AG20443 (cell line): ENCODE results near the gene SFXN5.
A peak's percentile ranks its signal among the peaks of the same experiment; 100 is the strongest.
"Not testable (repeated sequence)": the region's sequence is repeated elsewhere in the genome, so short reads cannot be mapped to it uniquely, and the experiment has no call there.

Source experiments
- DNase-seq: peaks from one replicate; pipeline ENCODE4 v3.0.0; 2012; ENCODE audit warnings: low spot score, mixed read lengths

The SFXN5 gene

DNA sequence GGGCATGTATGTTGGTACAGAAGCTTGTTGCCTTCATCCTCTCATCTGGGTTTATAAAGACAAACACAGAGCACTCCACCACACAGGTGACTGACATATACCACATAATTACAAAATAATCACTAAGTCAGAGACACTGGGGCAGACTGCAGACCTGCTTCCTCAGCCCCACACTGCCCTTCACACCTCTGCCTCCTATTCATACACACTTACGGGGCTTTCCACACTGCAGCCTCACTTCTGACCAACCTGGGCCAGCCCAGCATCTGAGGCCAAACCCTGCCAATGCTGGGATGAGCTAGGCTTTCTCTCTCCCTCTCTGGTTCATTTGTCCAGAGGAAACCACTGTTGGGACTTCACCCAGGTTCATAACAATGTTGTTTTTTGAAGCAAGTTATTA lies 149.7 kb downstream of the SFXN5 start:
- DNase-seq, result no peak

DNA sequence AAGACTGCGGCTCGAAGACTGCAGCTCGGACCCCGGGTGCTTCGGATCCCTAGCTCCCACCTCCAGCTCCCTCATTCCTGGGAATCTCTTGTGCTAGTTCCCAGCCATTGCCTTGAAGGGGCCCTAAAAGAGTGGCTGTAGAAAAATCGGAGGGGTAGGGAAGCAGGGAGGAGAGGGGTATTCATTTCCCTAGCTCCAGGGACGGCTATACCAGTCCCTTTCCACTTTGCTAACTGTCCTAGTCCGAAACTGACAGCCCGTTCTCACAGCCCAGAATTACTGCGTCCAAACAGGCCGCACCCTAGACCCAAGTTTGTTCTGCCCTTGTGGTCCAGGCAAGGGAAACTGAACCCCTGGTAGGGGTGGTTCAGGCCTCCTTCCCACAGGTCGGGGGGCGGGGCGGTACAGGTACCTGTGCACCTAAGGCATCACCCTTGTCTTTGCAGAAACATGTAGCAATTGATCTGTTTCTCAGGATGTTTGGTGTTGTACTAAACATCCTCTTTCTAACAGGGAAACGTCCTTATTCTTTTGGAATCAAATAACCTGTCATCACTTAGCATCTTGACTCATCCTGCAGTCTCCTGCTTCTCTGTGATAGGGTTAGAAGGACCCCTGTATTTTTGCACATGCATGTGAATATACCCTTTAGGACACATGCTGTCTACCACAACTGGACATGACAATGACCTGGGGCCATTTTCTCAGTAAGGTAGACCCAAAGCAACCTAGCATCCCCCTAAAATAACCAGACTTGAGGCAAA lies 150.2 kb downstream of the SFXN5 start:
- no peak for DNase-seq

DNA sequence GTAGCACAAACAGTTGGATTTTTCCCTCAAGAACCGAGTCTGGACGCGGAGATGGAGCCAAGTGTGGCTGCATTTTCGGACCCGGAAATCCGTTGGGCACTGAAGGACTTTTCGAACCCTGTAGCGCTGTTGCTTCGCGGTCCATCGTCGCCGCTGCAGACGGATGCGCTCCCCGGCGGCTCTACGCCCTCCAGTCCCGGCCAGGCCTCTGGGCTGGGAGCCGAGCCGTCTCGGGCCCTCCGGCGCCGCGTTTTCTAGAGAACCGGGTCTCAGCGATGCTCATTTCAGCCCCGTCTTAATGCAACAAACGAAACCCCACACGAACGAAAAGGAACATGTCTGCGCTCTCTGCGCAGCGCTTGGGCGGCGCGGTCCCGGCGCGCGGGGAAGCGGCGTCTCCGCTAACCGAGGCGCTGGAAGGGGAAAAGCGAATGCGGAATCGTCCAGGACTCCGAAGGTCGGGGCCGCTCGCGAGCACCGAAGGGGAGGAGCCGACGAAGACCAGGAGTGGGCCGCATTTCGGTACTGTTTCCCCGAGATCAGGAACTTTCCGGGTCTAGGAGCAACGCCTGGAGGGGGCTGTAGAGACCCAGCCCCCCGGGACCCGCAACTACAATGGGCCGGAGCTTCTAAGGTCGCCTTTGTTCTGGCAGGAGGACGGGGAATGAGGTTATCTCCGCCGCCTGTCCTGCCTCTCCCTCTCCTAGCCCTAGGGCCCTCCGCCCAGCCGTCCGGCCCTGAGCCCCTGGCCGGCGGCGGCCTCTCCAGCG lies 151.0 kb downstream of the SFXN5 start:
- DNase-seq, result peak; percentile 55

DNA sequence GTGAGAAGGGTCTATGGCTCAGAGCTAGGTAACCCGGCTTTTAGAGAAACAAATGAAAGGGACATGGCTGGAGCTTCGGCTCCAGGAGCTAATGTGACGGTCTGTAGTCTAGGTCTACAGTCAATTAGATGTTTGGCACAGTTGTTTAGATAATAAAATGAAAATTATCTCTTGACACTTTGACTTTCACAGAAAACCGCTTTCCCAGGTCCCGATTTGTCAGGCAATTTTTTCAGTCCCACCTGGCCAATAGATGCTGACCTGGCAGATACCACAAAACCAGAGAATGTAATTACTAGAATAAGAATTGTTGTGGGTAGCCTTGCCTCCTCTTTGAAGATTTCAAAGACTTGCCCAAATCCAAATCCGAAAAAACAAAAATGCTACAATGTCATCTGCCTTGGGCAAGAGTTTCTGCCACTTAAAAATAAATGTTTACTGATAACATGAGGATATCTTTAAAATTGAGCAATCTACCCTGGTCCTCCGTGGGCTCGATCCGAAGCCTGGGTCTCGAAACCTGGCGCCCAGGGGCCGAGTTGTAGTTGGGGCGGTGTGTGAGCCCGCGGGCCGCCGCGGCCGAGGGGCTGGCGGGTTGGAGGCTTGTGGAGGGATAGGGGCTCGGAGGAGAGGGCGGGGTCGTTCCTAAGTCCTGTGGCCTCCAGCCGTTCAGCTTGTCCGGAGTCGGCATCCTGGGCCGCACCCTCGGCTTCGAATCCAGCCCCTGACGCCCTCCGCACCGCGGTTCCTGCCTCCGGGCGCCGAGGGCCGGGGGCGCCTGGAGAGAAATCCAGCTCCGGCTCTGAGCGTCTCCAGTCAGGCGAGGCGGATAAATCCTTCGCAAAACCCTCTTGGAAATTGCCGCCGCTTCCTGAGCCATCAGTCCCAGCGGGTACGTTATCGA lies 151.8 kb downstream of the SFXN5 start:
- no peak for DNase-seq

DNA sequence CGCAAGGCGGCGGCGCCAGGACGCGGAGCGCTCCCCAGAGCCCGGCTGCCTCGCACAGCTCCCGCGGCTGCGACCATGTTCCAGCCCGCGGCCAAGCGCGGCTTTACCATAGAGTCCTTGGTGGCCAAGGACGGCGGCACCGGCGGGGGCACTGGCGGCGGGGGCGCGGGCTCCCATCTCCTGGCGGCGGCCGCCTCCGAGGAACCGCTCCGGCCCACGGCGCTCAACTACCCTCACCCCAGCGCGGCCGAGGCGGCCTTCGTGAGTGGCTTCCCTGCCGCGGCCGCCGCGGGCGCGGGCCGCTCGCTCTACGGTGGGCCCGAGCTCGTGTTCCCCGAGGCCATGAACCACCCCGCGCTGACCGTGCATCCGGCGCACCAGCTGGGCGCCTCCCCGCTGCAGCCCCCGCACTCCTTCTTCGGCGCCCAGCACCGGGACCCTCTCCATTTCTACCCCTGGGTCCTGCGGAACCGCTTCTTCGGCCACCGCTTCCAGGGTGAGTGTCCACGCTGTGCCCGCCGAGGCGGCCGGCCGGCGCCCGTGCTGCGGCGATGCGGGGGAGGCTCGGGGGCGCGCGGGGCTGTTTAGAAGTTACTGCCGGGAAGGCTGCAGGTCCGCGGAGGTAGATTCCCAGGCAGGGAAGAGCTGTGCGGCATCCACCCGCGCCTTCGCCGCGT lies 153.5 kb downstream of the SFXN5 start:
- DNase-seq, result no peak

DNA sequence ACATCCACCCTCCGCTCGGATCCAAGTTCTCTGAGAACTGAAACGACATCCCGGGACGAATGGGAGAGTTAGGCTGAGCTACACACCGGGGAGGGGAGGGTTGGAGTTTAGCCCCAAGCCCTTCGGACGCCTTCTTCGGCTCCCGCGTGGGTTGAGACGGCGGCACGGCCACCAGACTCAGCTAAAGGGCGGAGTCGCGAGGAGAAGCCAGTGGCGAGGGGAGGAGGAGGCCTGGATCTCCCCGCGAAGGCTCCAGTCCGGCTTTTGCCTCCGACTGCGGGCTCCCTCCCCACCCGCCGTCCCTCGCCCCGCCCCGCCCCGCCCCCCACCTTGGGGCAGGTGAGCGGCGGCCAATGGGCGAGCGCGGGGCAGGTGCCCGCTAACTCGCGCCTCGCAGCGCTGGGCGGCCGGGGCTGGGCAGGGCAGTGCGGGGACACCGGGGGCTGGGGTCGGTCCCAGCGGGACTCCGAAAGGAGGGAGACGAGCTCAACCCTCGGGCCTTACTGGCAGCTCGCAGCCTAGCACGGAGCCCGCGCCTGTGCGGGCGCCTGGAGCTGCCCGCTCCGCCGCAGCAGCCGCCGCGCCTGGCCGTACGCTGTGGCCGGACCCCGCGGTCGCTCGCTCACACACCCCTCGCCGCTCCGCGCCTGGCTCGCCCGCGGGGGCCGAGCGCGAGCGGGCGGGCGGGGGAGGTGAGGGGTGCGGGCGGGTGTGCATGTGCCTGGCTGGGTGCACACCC lies 154.2 kb downstream of the SFXN5 start, which contains the start of gene EMX1:
Gene EMX1 (plus strand): TSS at position 382 of the 739 bp plus-strand sequence. CDS start 334 bp downstream, at position 716.
- peak; percentile 52 for DNase-seq

DNA sequence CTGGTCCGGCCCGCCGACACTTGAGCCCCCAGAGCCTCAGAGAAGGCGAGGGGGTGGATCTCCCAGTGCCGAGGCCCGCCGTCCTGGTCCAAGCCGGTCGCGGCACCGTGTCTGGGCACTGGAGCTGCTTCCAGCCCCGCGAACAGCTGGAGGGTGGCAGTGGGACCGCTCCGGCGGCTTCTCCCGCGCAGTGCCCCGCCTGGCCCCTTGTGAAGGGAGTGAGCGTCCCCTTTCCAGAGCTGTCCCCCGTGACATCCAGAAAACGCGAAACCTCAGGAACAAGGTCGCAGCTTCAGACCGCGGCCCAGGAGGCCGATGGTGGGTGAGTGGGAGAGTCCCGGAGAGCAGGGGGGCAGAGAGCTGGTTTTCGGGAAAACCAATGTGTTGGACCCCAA lies 154.8 kb downstream of the SFXN5 start:
- DNase-seq, result no peak

DNA sequence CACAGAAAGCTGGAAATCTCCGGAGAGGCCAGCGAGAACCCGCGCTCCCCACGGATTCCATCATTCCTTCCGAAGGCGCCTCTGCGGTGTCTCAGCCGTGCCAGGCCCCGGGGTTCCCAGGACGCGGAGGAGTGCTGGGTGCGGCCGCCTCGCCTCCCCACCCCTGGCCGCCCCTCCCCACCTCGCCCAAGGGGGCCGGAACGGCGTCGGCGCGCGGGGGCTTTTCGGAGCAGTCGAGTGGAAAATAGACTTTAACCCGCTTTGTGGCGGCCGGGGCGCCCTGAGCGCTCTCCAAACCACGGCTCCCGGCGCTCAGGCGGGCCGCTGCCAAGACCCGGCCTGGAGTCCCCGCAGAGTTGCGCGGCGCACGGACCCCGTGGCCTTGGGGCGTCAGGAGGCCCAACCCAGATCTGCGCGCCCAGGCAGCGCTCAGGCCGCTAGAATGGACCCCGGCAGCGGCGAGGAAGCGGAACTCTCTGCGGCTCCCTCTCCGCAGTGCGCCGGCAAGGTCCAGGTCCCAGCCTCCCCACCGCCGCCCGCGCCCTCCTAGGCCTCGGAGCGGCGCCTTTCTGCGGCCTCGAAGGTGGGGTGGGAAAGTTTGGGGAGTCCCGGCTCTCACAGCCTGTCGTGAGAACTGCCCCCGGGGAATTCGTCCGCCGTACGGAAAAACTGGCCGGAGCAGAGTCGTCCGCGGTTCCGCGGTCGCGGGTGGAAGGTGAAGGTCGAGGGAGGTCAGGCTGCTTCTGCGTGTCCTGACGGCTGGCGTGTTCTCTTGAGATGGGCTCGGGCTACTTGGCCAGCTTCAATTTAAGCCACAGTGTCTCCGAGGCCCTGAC lies 155.4 kb downstream of the SFXN5 start:
- DNase-seq, result peak; percentile 59

DNA sequence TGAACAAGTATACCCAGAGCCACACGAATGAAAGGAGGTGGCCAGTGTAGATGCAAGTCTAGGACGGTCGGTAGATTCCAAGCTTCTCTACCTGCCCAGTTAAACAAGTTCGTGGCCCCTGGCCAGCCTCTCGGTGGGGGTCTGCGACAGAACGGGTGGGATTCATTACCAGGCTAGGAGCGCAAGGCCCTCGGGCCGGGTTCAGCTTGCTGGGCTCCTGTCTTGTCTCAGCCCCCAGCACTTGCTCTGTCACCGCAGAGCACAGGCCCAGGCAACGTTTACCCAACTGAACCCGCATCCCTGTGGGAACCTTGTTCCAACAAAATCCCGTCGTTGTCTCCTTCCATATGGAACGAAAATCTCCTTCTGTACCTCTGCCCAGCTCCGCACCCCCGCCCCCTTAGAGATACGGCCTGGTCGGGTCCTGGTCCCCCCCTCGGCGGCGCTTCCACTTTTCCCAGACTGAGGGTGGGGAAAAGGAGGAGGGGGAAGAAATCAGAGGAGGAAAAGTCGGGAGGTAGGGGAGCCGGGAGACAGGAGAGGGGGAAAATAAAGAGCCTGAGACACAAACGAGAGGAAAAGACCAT lies 156.1 kb downstream of the SFXN5 start:
- no peak for DNase-seq

DNA sequence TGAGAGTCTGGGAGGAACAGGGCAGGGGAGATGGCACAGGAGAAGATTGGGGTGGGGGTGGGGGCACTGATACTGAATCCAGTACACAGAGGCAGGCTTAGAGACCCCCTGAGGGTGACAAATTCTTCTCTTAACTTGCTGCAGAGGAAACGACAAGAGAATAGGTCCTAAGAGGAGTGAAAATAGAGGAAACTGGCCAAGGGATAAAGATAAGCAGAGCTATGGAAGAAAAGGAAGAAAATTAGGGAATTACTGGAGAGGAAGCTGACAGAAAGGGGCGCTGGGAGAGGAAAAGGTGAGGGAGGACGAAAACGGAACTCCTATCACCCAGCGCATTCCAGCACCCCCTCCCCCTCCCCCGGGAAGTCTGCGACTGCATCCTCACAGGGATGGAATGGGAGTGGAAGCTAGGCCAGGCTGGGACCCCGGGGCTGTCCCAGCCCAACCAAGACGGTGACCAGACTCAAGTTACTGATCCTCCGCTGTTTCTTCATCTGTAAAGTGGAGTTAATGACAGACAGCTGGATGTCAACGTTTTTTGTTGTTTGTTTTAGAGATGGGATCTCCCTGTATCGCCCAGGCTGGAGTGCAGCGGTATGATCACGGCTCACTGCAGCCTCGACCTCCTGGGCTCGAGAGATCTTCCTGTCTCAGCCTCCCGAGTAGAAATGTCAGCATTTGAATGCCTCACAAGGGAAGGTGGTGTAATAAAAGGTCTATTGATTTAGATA lies 156.8 kb downstream of the SFXN5 start:
- DNase-seq, result no peak

DNA sequence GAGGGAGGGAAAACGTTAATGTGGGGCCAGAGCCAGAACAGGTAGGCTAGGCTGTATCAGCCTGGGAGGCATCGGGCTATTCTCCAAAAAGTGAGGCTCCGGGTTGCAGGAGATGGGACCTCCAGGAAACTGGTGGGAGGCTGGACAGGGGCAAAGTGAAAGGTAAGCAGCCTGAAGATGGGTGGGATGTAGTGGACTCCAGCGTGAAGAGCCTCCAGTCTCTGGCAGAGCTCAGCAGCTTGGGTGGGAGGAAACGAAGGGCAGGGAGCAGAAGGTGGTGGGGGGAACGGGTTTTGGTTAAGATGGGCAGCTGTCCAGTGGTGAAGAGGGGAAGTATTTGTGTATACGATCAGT lies 157.3 kb downstream of the SFXN5 start:
- DNase-seq, result no peak

DNA sequence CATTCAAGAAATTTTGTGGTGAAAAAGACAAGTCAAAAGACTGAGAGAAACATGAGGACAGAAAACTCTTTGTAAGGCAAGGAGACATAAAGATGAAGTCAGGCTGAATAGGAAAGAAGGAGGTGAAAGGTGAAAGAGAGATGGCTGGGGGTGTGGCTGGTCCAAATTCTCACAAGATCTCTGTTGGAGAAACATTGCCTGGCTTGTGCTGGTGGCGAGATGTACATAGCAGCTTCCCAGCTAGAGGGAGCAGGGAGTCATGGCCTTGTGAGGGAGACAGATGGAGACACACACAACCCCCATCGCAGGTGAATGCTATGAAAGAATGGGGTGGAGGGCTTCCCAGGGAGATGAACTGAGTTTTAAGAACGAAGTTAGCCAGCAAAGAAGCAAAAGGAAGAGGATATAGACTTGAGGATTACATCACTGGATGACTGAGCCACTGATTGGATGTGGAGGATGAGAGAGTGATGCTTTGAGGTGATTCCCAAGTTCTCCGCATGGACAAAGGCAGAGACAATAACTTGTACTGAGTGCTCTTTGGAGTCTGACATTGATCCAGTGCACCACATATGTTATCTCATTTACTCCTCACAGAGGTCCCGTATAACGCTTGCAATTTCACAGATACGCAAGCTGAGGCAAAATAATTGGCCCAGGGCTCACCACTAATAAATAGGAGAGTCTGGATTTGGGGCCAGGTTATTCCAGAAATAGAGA lies 157.9 kb downstream of the SFXN5 start:
- DNase-seq, result no peak

DNA sequence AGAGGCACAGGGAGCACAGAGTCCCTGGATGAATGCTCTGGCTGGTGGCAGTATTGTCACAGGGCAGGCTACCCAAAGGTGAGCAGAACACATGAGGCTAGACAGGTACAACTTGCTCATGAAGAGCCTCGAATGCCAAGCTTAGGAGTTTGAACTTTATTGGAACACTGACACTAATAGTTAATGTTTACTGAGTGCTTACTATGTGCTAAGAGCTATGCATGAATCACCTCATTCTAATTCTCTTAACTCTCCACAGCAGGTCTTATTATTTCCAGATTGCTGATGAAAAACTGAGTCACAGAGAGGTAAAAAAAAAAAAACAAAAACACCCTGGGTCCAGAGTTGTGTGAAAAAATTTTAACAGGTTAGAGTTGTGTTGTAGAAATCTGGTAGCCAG lies 160.3 kb downstream of the SFXN5 start:
- no peak for DNase-seq

DNA sequence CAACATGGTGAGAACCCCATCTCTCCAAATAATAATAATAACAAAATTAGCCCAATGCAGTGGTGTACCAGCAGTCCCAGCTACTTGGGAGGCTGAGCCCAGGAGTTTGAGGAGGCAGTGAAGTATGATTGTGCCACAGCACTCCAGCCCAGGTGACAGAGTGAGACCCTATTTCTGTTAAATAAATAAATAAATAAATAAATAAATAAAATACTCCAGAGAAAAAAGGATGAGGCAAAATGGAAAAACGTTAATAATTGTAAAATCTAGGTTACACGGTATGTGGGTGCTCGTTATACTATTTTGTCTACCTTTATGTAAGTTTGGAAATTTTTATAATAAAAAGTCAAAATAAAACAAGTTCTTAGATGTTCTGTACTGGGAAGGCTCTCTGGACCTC lies 162.8 kb downstream of the SFXN5 start:
- DNase-seq, result no peak

DNA sequence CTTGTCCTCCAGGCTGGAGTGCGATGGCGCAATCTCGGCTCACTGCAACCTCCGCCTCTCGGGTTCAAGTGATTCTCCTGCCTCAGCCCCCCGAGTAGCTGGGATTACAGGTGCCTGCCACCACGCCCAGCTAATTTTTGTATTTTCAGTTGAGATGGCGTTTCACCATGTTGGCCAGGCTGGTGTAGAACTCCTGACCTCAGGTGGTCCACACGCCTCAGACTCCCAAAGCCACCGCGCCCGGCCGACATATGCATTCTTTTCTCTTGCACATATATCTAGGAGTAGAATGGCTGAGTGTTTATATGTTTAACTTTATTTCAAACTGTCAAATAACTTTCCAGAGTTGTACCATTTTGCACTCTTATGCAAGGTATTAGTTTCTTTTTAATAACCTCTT lies 164.1 kb downstream of the SFXN5 start:
- DNase-seq, result not testable (repeated sequence)

DNA sequence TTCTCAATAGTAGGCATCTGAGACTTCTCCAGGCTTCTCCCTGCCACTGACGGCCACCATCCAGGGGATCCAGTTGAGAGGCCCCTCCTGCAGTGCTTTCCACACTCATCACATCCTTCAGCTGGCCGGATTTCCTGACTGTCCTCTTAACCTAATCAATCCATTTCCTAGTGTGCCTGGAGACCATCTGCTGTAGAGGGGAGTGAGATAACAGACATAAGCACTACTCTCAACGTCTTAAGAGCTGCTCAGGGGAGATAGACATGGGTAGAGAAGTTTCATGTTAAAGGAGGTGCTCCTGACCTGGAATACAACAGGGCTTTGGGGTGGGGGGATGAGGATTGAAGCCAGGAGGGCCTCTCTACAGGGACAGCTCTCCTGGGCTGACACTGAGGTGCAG lies 170.1 kb downstream of the SFXN5 start:
- no peak for DNase-seq

DNA sequence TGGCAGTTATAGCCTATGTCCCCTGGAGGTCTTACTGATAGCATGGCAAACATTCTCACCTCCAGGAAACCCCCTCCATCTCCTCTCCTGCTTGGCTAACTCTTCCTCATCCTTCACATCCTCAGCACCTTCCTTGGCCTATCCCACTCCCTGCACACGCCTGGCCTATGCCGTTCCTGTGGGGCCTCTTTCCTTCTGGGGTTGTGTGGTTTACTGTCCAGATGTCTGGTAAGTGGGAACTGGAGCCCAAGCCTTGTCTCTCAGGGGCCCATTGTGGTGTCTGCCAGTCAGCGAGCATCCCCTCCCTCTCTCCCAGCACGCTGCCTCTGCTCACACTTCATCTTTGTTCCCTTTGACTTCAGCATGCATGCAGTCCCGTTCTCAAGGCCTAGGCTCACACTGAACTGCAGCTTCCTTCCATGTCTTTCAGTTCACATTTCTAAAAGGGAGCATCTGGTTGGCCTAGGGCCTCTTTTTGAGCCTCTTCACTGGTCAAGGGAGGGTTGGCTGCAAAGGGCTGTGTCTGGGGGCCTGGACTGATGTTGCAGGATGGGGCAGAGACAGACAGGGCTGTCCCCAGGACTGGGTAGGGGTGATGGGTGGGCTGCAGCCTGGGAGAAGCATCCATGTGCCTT lies 171.2 kb downstream of the SFXN5 start:
- DNase-seq, result no peak

DNA sequence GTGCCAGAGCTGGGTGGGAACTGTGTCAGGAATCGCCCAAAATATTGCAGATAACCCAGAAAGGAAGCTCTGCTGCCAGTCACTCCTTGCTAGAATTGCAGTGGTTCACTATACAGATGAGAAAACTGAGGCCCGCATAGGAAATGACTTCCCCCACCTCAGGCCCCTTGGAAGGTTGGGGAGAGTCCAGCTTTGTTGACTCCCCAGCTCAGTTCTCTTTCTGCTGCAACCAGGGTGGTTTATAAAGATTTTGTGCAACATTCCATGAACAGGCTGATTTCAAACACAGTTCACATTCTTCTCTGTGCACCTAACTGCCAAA lies 173.0 kb downstream of the SFXN5 start:
- no peak for DNase-seq
